ENCODE measurements around the gene SALL2.

The SALL2 gene

GRCh38 chr14:21518725-21519124 is 7.4 kb downstream of the SALL2 start:
- no peak for TF ChIP-seq ZNF274 (IDR thresholded peaks at IDR 0.05; ENCODE audit: low read depth, low read length)
- TF ChIP-seq YY1 (IDR thresholded peaks at IDR 0.05; ENCODE audit: insufficient read depth, insufficient read length), result no peak
- no peak for TF ChIP-seq SUZ12 (IDR thresholded peaks at IDR 0.05; ENCODE audit: extremely low read depth, insufficient read depth, insufficient read length)
- Histone ChIP-seq H3K4me1 (ENCODE audit: insufficient read depth, insufficient read length) (peaks cover 5% of the 10 kb centered on the region), H3K4me3 (ENCODE audit: insufficient read length, low read depth) (no peak overlapping the region)

GRCh38 chr14:21514341-21514740 is 11.8 kb downstream of the SALL2 start:
- Histone ChIP-seq H3K9me3 (ENCODE audit: insufficient read depth, low read length) (no peaks in the 10 kb centered on the region), H3K36me3 (ENCODE audit: insufficient read depth, insufficient read length, low read length) (peaks cover 2% of the 10 kb centered on the region), H3K4me3 (ENCODE audit: insufficient read length, low read depth) (no peak overlapping the region), H3K27me3 (ENCODE audit: insufficient read depth, insufficient read length) (no peaks in the 10 kb centered on the region), H3K9ac (ENCODE audit: insufficient read length, low read depth) (no peak overlapping the region), H3K4me1 (ENCODE audit: insufficient read depth, insufficient read length) (no peaks in the 10 kb centered on the region)
- TF ChIP-seq SUZ12 (IDR thresholded peaks at IDR 0.05; ENCODE audit: extremely low read depth, insufficient read depth, insufficient read length) (no peak), ZNF274 (IDR thresholded peaks at IDR 0.05; ENCODE audit: low read depth, low read length) (no peak), YY1 (IDR thresholded peaks at IDR 0.05; ENCODE audit: insufficient read depth, insufficient read length) (no peak)
- DNase-seq (ENCODE audit: low read depth, low spot score), result no peak

More at GRCh38 chr14:21518725-21519124, 7.4 kb downstream of the SALL2 start:
- no peak for DNase-seq (ENCODE audit: low read depth, low spot score)
- H3K27me3 ChIP-seq (ENCODE audit: insufficient read depth, insufficient read length), result no peaks in the 10 kb centered on the region
- no peak overlapping the region for H3K9ac ChIP-seq (ENCODE audit: insufficient read length, low read depth)
- H3K36me3 ChIP-seq (ENCODE audit: insufficient read depth, insufficient read length, low read length), result peaks cover 31% of the 10 kb centered on the region
- H3K9me3 ChIP-seq (ENCODE audit: insufficient read depth, low read length), result no peaks in the 10 kb centered on the region

- no peak for TF ChIP-seq ZNF274 (IDR thresholded peaks at IDR 0.05; ENCODE audit: low read depth, low read length)
- peak; percentile 100 for TF ChIP-seq YY1 (IDR thresholded peaks at IDR 0.05; ENCODE audit: insufficient read depth, insufficient read length)
- TF ChIP-seq SUZ12 (IDR thresholded peaks at IDR 0.05; ENCODE audit: extremely low read depth, insufficient read depth, insufficient read length), result no peak
- peak; percentile 93 for DNase-seq (ENCODE audit: low read depth, low spot score)
- no peaks in the 10 kb centered on the region for H3K27me3 ChIP-seq (ENCODE audit: insufficient read depth, insufficient read length)
- H3K4me3 ChIP-seq (ENCODE audit: insufficient read length, low read depth), result peak within 1 kb of the TSS; percentile 98
- no peaks in the 10 kb centered on the region for H3K9me3 ChIP-seq (ENCODE audit: insufficient read depth, low read length)
- H3K36me3 ChIP-seq (ENCODE audit: insufficient read depth, insufficient read length, low read length), result peaks cover 21% of the 10 kb centered on the region
- H3K4me1 ChIP-seq (ENCODE audit: insufficient read depth, insufficient read length), result no peaks in the 10 kb centered on the region
- H3K9ac ChIP-seq (ENCODE audit: insufficient read length, low read depth), result peak within 1 kb of the TSS; percentile 99
Measured at GRCh38 chr14:21510735-21511657, 15.2 kb downstream of the SALL2 start, which contains the start of gene METTL3. Gene METTL3, minus strand, starts transcription at chr14:21511340. Its CDS starts 117 bp downstream, at chr14:21511223.

GRCh38 chr14:21509432-21510143 is 16.6 kb downstream of the SALL2 start:
- H3K9ac ChIP-seq (ENCODE audit: insufficient read length, low read depth), result peak overlapping the region; percentile 99
- TF ChIP-seq YY1 (IDR thresholded peaks at IDR 0.05; ENCODE audit: insufficient read depth, insufficient read length) (no peak), ZNF274 (IDR thresholded peaks at IDR 0.05; ENCODE audit: low read depth, low read length) (no peak), SUZ12 (IDR thresholded peaks at IDR 0.05; ENCODE audit: extremely low read depth, insufficient read depth, insufficient read length) (no peak)
- H3K9me3 ChIP-seq (ENCODE audit: insufficient read depth, low read length), result no peaks in the 10 kb centered on the region
- DNase-seq (ENCODE audit: low read depth, low spot score), result no peak
- peaks cover 24% of the 10 kb centered on the region for H3K36me3 ChIP-seq (ENCODE audit: insufficient read depth, insufficient read length, low read length)
- no peaks in the 10 kb centered on the region for H3K27me3 ChIP-seq (ENCODE audit: insufficient read depth, insufficient read length)
- H3K4me1 ChIP-seq (ENCODE audit: insufficient read depth, insufficient read length), result no peaks in the 10 kb centered on the region
- H3K4me3 ChIP-seq (ENCODE audit: insufficient read length, low read depth), result peak overlapping the region; percentile 98

- Histone ChIP-seq H3K27me3 (ENCODE audit: insufficient read depth, insufficient read length) (no peaks in the 10 kb centered on the region), H3K4me3 (ENCODE audit: insufficient read length, low read depth) (no peak overlapping the region), H3K4me1 (ENCODE audit: insufficient read depth, insufficient read length) (no peaks in the 10 kb centered on the region), H3K9me3 (ENCODE audit: insufficient read depth, low read length) (no peaks in the 10 kb centered on the region), H3K9ac (ENCODE audit: insufficient read length, low read depth) (no peak overlapping the region), H3K36me3 (ENCODE audit: insufficient read depth, insufficient read length, low read length) (peaks cover 52% of the 10 kb centered on the region)
- no peak for DNase-seq (ENCODE audit: low read depth, low spot score)
- no peak for TF ChIP-seq YY1 (IDR thresholded peaks at IDR 0.05; ENCODE audit: insufficient read depth, insufficient read length)
- TF ChIP-seq SUZ12 (IDR thresholded peaks at IDR 0.05; ENCODE audit: extremely low read depth, insufficient read depth, insufficient read length), result no peak
- no peak for TF ChIP-seq ZNF274 (IDR thresholded peaks at IDR 0.05; ENCODE audit: low read depth, low read length)
Measured at GRCh38 chr14:21506557-21506956, 19.6 kb downstream of the SALL2 start.

- Histone ChIP-seq H3K4me1 (ENCODE audit: insufficient read depth, insufficient read length) (no peaks in the 10 kb centered on the region), H3K9me3 (ENCODE audit: insufficient read depth, low read length) (no peaks in the 10 kb centered on the region), H3K9ac (ENCODE audit: insufficient read length, low read depth) (no peak overlapping the region), H3K36me3 (ENCODE audit: insufficient read depth, insufficient read length, low read length) (peaks cover 67% of the 10 kb centered on the region), H3K4me3 (ENCODE audit: insufficient read length, low read depth) (no peak overlapping the region), H3K27me3 (ENCODE audit: insufficient read depth, insufficient read length) (no peaks in the 10 kb centered on the region)
- no peak for DNase-seq (ENCODE audit: low read depth, low spot score)
- TF ChIP-seq YY1 (IDR thresholded peaks at IDR 0.05; ENCODE audit: insufficient read depth, insufficient read length), result no peak
- TF ChIP-seq ZNF274 (IDR thresholded peaks at IDR 0.05; ENCODE audit: low read depth, low read length), result no peak
- TF ChIP-seq SUZ12 (IDR thresholded peaks at IDR 0.05; ENCODE audit: extremely low read depth, insufficient read depth, insufficient read length), result no peak
Measured at GRCh38 chr14:21505012-21505553, 21.1 kb downstream of the SALL2 start.
